Neural cell (in vitro differentiated cells): ENCODE data around the gene IP6K3.

ENCODE experiments used
- EP300 ChIP-seq: fragments of 450-650 bp; conservative IDR thresholded peaks from 2 replicates; pipeline ENCODE4 v1.6.1; 2014; ENCODE audit warnings: antibody characterized with exemption, mild to moderate bottlenecking, moderate library complexity; ENCODE audit not compliant: poor library complexity, severe bottlenecking
- EZH2 ChIP-seq: fragments of 200-600, 300-800 bp; shearing (Covaris generic), sonication (generic); IDR thresholded peaks from 2 replicates; pipeline ENCODE4 v1.6.1; 2014; ENCODE audit warnings: antibody characterized with exemption, low read length, borderline replicate concordance, mild to moderate bottlenecking; ENCODE audit not compliant: insufficient read depth, poor library complexity, severe bottlenecking
- POLR2AphosphoS5 ChIP-seq: IDR thresholded peaks from 2 replicates; pipeline ENCODE4 v1.6.1; 2012
- RAD21 ChIP-seq: fragments of 450-650 bp; conservative IDR thresholded peaks from 2 replicates; pipeline ENCODE4 v1.6.1; 2014; ENCODE audit warnings: antibody characterized with exemption, mild to moderate bottlenecking, moderate library complexity
- REST ChIP-seq: IDR thresholded peaks from 2 replicates; pipeline ENCODE4 v1.6.1; 2012; ENCODE audit warnings: borderline replicate concordance
- SMC3 ChIP-seq: fragments of 450-650 bp; conservative IDR thresholded peaks from 2 replicates; pipeline ENCODE4 v1.6.1; 2014; ENCODE audit warnings: antibody characterized with exemption, mild to moderate bottlenecking, moderate library complexity; ENCODE audit not compliant: poor library complexity
- TAF1 ChIP-seq: IDR thresholded peaks from 2 replicates; pipeline ENCODE4 v1.6.1; 2012; ENCODE audit warnings: low read depth
- TF ChIP-seq, protein P1 (sequence below): fragments of 450-650 bp; IDR thresholded peaks from 2 replicates; pipeline ENCODE4 v1.5.1; 2014; ENCODE audit warnings: antibody characterized with exemption, mild to moderate bottlenecking, moderate library complexity; ENCODE audit not compliant: poor library complexity, severe bottlenecking

DNA sequence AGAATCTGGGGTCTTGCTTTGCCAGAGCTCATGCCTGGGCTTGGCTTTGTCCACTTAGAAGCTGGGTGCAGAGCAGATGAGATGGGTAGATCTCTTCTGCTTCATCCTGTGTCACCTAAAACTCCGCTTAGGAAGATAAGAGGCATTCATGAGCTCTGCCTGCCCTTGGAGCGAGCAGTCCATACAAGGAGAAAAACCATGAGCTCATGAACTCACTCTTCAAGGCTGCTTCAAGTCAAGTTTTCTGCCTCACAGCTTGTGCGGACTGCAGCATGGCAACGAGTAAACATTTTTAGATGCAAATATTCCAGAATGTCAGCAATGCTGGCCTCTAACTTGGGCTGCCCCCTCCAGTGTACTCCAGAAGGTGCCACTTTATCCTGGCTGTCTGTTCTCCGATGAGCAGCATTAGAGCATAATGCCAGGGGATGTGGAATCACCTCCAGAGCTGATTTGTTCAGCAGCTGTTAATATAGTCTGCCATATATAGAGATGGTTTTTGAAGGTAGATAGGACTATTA is 24.5 kb downstream of the IP6K3 start:
- TF ChIP-seq POLR2AphosphoS5 (no peak), RAD21 (no peak), EP300 (no peak), EZH2 (no peak), REST (no peak), TAF1 (no peak), SMC3 (no peak)
- TF ChIP-seq, protein P1, sequence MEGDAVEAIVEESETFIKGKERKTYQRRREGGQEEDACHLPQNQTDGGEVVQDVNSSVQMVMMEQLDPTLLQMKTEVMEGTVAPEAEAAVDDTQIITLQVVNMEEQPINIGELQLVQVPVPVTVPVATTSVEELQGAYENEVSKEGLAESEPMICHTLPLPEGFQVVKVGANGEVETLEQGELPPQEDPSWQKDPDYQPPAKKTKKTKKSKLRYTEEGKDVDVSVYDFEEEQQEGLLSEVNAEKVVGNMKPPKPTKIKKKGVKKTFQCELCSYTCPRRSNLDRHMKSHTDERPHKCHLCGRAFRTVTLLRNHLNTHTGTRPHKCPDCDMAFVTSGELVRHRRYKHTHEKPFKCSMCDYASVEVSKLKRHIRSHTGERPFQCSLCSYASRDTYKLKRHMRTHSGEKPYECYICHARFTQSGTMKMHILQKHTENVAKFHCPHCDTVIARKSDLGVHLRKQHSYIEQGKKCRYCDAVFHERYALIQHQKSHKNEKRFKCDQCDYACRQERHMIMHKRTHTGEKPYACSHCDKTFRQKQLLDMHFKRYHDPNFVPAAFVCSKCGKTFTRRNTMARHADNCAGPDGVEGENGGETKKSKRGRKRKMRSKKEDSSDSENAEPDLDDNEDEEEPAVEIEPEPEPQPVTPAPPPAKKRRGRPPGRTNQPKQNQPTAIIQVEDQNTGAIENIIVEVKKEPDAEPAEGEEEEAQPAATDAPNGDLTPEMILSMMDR = no peak
